Measurements from ENCODE around the gene TMEM9. TPM values are rescaled to one million over a fixed set of nuclear protein-coding genes. Genes with fewer than 3 reads are reported as not detected.

The TMEM9 gene
- total RNA-seq, 2 experiments from 2014 or later: 28.5 to 35.9 TPM

GRCh38 chr1:201157949-201158348 is 3.7 kb upstream of the TMEM9 start:
- Histone ChIP-seq H3K79me2 (ENCODE audit: insufficient read depth, low read depth, low read length) (no peaks in the 10 kb centered on the region), H4K20me1 (ENCODE audit: insufficient read depth, low read length) (no peaks in the 10 kb centered on the region), H3K36me3 (ENCODE audit: insufficient read depth, low read length) (no peaks in the 10 kb centered on the region), H3K27ac (ENCODE audit: low read depth, low read length, poor library complexity, severe bottlenecking) (no peak overlapping the region), H2AFZ (ENCODE audit: low read length) (no peak overlapping the region), H3K4me2 (ENCODE audit: low read length) (no peak overlapping the region), H3K9me3 (ENCODE audit: low read length) (peaks cover 5% of the 10 kb centered on the region; the same call in 1 of the 2 replicates), H3K4me3 (ENCODE audit: low read depth, low read length, poor library complexity, severe bottlenecking) (no peak overlapping the region), H3K4me1 (ENCODE audit: insufficient read depth, low read length, poor library complexity, severe bottlenecking) (peaks cover 17% of the 10 kb centered on the region), H3K9me2 (ENCODE audit: insufficient read depth, low read length) (no peaks in the 10 kb centered on the region)
- no peak for DNase-seq (ENCODE audit: low spot score)
- BruUV-seq (replicated peaks): no TSS peak
- intact Hi-C loops (cut with micrococcal nuclease; ENCODE audit: unreplicated experiment): no loop called here
- ChIA-PET POLR2A (interaction anchor here (0.6 kb wide), 1 partner anchor 385 kb away, joined by 3 read pairs; no protein-coding TSS in a partner anchor), CTCF (ENCODE audit: unreplicated experiment) (no interaction called here)
- TF ChIP-seq CTCF (conservative IDR thresholded peaks at IDR 0.05; ENCODE audit: low read length) (no peak), EZH2phosphoT487 (IDR thresholded peaks at IDR 0.05; ENCODE audit: borderline replicate concordance, low read depth, low read length) (no peak)

DNA sequence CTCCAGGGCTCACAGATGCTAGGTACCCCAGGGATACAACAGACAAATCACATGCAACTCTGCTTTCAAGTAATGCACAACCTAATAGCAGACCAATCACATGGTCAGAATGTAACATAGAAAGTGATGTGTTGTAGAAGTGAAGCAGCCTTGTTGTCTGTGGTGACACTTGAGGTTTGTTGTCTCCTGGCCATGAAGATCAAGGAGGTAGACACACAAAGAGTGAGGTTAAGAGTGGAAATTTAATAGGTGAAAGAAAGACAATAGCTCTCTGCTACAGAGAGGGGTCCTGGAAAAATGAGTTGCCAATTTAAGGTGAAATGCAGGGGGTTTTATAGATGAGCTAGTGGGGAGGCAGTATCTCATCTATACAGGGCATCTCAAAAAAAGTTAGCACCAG is 2.5 kb upstream of the TMEM9 start:
- no peak overlapping the region for H3K4me2 ChIP-seq (ENCODE audit: low read length)
- intact Hi-C loops (cut with micrococcal nuclease; ENCODE audit: unreplicated experiment): no loop called here
- POLR2A ChIA-PET: interaction anchor here (0.6 to 0.7 kb wide), 2 partner anchors 10 to 158 kb away, joined by 3 to 4 read pairs; no protein-coding TSS in a partner anchor
- no peak overlapping the region for H3K27ac ChIP-seq (ENCODE audit: low read depth, low read length, poor library complexity, severe bottlenecking)
- CTCF ChIA-PET (ENCODE audit: unreplicated experiment): no interaction called here
- peaks cover 17% of the 10 kb centered on the region for H3K4me1 ChIP-seq (ENCODE audit: insufficient read depth, low read length, poor library complexity, severe bottlenecking)
- TF ChIP-seq CTCF (conservative IDR thresholded peaks at IDR 0.05; ENCODE audit: low read length) (no peak), EZH2phosphoT487 (IDR thresholded peaks at IDR 0.05; ENCODE audit: borderline replicate concordance, low read depth, low read length) (no peak)
- no peak overlapping the region for H3K4me3 ChIP-seq (ENCODE audit: low read depth, low read length, poor library complexity, severe bottlenecking)
- no peaks in the 10 kb centered on the region for H3K79me2 ChIP-seq (ENCODE audit: insufficient read depth, low read depth, low read length)
- no peak overlapping the region for H2AFZ ChIP-seq (ENCODE audit: low read length)
- DNase-seq (ENCODE audit: low spot score): no peak
- H3K9me2 ChIP-seq (ENCODE audit: insufficient read depth, low read length): no peaks in the 10 kb centered on the region
- no peaks in the 10 kb centered on the region for H4K20me1 ChIP-seq (ENCODE audit: insufficient read depth, low read length)
- no TSS peak for BruUV-seq (replicated peaks)
- peaks cover 5% of the 10 kb centered on the region; the same call in 1 of the 2 replicates for H3K9me3 ChIP-seq (ENCODE audit: low read length)
- no peaks in the 10 kb centered on the region for H3K36me3 ChIP-seq (ENCODE audit: insufficient read depth, low read length)

DNA sequence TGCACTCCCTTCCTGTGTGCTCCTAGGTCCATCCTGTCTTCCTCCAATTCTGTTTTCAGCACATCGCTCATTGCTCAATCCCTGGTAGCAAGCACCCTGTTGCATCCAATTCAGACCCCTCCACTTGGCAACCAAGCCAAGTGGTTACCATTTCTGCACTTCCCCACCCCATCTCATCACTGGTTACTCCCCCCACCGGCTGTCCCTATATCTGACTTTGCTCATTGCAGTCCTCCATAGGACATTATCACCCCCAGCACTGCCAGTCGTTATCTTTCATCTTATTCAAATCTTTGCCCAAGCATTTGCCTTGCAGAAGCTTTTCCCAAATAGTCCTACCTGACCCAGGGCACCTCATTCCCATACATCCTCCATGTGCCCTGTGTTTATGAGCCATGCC is 2.1 kb upstream of the TMEM9 start:
- H3K9me3 ChIP-seq (ENCODE audit: low read length): peaks cover 5% of the 10 kb centered on the region; the same call in 1 of the 2 replicates
- BruUV-seq (replicated peaks): no TSS peak
- no peaks in the 10 kb centered on the region for H3K9me2 ChIP-seq (ENCODE audit: insufficient read depth, low read length)
- ChIA-PET POLR2A (no interaction called here), CTCF (ENCODE audit: unreplicated experiment) (no interaction called here)
- no peak overlapping the region for H2AFZ ChIP-seq (ENCODE audit: low read length)
- no peak overlapping the region for H3K4me3 ChIP-seq (ENCODE audit: low read depth, low read length, poor library complexity, severe bottlenecking)
- no peak for DNase-seq (ENCODE audit: low spot score)
- no peaks in the 10 kb centered on the region for H4K20me1 ChIP-seq (ENCODE audit: insufficient read depth, low read length)
- no peaks in the 10 kb centered on the region for H3K36me3 ChIP-seq (ENCODE audit: insufficient read depth, low read length)
- no peaks in the 10 kb centered on the region for H3K79me2 ChIP-seq (ENCODE audit: insufficient read depth, low read depth, low read length)
- TF ChIP-seq EZH2phosphoT487 (IDR thresholded peaks at IDR 0.05; ENCODE audit: borderline replicate concordance, low read depth, low read length): no peak
- TF ChIP-seq CTCF (conservative IDR thresholded peaks at IDR 0.05; ENCODE audit: low read length): no peak
- no peak overlapping the region for H3K27ac ChIP-seq (ENCODE audit: low read depth, low read length, poor library complexity, severe bottlenecking)
- intact Hi-C loops (cut with micrococcal nuclease; ENCODE audit: unreplicated experiment): no loop called here
- no peak overlapping the region for H3K4me2 ChIP-seq (ENCODE audit: low read length)
- peaks cover 17% of the 10 kb centered on the region for H3K4me1 ChIP-seq (ENCODE audit: insufficient read depth, low read length, poor library complexity, severe bottlenecking)

Measured in OCI-LY7 (cell line).